Measurements from ENCODE around the gene TJP3.
A peak's percentile ranks its signal among the peaks of the same experiment; 100 is the strongest.

The TJP3 gene

GRCh38 chr19:3670796-3671679, 37.1 kb upstream of the TJP3 start:
- DNase-seq = peak; percentile 77

- DNase-seq = peak; percentile 53
Measured at GRCh38 chr19:3671680-3672574, 36.3 kb upstream of the TJP3 start.

GRCh38 chr19:3672575-3672948, 35.6 kb upstream of the TJP3 start:
- DNase-seq = no peak

- DNase-seq = no peak
Measured at GRCh38 chr19:3672993-3673392, 35.2 kb upstream of the TJP3 start.

- no peak for DNase-seq
Measured at GRCh38 chr19:3673506-3674439, 34.4 kb upstream of the TJP3 start.

- DNase-seq = no peak
Measured at GRCh38 chr19:3674784-3675543, 33.2 kb upstream of the TJP3 start.

GRCh38 chr19:3678188-3678587, 30.0 kb upstream of the TJP3 start:
- no peak for DNase-seq

GRCh38 chr19:3679138-3679537, 29.0 kb upstream of the TJP3 start:
- DNase-seq = no peak

- DNase-seq = no peak
Measured at GRCh38 chr19:3679581-3679980, 28.6 kb upstream of the TJP3 start.

- no peak for DNase-seq
Measured at GRCh38 chr19:3680939-3681338, 27.2 kb upstream of the TJP3 start.

- no peak for DNase-seq
Measured at GRCh38 chr19:3682286-3682685, 25.9 kb upstream of the TJP3 start.

GRCh38 chr19:3682741-3683404, 25.3 kb upstream of the TJP3 start:
- DNase-seq = peak; percentile 42

GRCh38 chr19:3683405-3684053, 24.7 kb upstream of the TJP3 start:
- DNase-seq = peak; percentile 88

GRCh38 chr19:3684054-3684816, 23.9 kb upstream of the TJP3 start:
- DNase-seq = peak; percentile 91

- no peak for DNase-seq
Measured at GRCh38 chr19:3684817-3685410, 23.3 kb upstream of the TJP3 start.

- DNase-seq = no peak
Measured at GRCh38 chr19:3687393-3687773, 20.8 kb upstream of the TJP3 start.

- no peak for DNase-seq
Measured at GRCh38 chr19:3687774-3688706, 20.1 kb upstream of the TJP3 start.

GRCh38 chr19:3690551-3691371, 17.4 kb upstream of the TJP3 start:
- no peak for DNase-seq
